IPS-18c (cell line): Measurements from ENCODE around the gene IDUA.

ENCODE experiments used
- H3K4me3 ChIP-seq: 2 replicates; pipeline ENCODE4 v1.7.0; 2013; ENCODE audit warnings: low read depth, mild to moderate bottlenecking, low read length, moderate library complexity; ENCODE audit not compliant: insufficient read depth
- H3K9me3 ChIP-seq: one replicate; pipeline ENCODE4 v1.6.1; 2013; ENCODE audit warnings: mild to moderate bottlenecking, low read length, moderate library complexity; ENCODE audit not compliant: control insufficient read depth, insufficient read depth

Gene IDUA

DNA sequence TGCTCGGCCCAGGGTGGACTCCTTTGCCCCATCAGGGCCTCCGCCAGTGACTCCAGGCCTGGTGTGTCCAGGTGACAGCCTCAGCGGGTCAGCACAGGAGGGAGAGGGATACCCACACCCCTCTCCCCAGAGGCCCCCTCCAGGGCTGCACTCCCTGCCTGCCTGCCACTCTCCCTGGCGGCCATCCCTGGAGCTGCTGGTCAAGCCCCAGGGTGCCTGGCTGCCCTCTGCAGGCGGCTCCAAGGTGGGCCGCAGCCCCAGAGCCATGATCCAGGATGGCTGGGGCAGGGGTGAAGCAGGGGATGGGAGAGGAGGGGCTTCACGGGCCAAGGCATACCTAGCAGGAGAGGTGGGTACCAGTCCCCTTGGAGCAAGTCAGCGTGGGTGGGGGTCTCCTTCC lies 28.3 kb downstream of the IDUA start:
- Histone ChIP-seq H3K4me3 (no peak overlapping the region), H3K9me3 (peaks cover 2% of the 10 kb centered on the region)

DNA sequence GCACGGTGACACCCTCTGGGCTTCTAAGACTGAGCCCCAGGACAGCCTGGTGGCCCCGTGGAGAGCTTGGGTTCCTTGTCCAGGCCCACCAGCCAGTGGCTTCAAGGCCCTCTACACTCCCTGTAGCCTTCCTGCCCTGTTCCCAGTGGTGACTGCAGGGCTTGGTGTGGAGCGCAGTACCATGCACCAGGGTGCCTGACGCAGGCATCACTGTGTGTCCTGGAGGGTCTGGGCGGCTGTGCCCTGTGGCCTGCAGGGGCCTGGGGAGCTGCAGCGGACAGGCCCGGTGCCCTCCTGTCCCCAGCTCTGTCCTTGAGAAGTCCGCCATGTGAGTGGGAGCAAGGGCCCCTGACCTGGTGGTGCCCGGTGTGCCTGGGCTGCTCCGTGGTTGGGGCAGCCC lies 28.9 kb downstream of the IDUA start:
- H3K9me3 ChIP-seq = peaks cover 2% of the 10 kb centered on the region
- no peak overlapping the region for H3K4me3 ChIP-seq

DNA sequence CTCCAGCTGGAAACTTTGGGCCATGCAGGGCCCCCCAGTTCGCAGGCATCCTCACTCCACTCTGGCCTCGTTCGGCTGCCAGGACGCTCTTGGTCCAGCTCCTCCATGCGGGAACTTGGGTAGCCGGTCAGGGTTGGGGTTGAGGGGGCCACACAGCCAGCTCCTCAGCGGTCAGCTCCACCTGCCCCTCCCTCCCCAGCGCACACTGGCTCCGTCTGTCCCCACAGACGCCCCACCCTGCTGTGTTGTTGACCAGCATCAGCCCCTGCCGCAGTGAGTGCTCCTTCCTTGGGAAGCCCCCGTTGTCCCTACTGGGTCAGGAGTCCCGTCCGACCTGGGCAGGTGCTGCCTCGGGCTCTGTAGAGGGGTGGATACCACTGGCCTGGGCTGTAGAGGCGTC lies 30.4 kb downstream of the IDUA start:
- Histone ChIP-seq H3K9me3 (peaks cover 2% of the 10 kb centered on the region), H3K4me3 (no peak overlapping the region)

DNA sequence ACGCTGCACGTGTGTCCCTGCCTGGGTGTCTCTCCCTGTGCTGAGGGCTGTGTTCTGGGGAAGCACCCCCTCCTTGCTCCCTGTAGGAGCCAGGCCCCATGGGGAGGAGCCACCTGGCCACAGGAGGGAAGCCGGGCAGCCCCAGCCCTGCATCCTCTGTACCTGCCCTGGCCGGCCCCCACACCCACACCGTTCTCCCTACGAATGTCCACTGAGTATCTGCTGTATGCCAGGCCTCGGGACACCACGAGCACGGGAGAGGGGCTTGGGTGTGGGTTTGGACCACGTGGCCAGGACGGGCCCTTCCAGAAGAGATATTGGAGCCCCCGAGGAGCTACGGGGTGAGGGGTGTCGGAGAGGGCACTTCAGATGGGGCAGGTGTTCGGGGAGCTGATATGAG lies 30.9 kb downstream of the IDUA start:
- peaks cover 2% of the 10 kb centered on the region for H3K9me3 ChIP-seq
- H3K4me3 ChIP-seq = no peak overlapping the region

DNA sequence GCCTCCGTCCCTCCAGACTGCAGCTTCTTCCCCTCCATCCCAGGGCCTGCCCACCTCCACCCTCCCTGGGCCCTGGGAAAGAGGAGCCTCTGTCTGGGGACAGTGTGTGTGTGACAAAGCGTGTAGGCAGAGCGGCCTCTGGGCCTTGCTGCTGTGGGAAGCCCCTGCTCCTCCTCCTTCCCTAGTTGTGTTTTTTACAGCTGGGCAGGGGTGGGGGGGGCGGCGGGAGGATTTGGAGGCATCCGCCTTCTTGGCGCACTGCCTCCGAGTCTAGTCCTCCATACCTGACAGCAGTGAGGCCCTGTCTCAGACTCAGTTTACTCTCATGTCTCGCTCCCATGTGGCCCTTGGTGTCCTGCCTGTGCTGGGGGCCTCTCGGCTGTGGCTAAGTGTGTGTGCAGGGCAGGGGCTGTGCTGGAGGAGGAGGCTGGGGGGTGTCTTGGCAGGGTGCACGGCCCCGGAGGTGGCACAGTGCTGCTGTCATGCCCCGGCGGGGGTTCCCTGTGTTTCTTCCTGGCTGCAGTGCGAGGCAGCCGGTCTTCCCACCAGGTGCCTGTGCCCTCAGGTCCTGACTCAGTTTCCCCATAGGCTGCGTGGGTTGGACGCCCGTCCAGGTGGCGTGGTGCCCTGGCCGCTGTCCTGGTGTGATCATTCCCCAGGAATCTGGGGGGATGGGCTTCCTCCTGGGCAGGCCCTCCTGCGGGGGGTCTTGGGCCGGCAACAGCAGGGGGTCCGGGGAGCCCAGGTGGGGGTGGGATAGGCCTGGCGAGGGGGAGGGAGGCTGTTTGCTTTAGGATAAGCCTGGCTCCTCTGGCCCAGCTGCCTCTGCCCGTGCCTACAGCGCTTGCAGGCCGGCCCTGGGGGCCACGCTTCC lies 31.5 kb downstream of the IDUA start:
- H3K4me3 ChIP-seq = no peak overlapping the region

DNA sequence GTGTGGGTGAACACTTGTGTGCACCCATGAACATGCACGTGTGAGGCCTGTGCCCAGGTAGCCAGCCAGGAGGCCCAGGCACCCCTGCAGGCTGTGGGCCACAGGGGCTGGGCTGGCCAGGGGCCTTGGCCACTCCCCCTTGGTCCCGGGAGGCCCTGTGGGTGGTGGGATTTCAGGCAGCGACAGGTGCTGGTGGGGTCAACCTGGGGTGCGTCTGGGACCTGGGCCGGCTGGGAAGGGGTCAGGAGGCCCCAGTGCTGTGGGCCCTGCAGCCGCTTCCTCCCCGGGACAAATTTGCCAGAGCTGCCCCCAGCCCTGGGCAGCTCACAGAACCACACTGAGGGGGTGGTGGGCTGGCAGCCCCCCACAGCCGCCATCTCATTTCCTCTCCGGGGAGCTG lies 32.5 kb downstream of the IDUA start:
- Histone ChIP-seq H3K9me3 (peaks cover 2% of the 10 kb centered on the region), H3K4me3 (no peak overlapping the region)

More for the DNA sequence above, 31.5 kb downstream of the IDUA start:
- H3K9me3 ChIP-seq = peaks cover 2% of the 10 kb centered on the region

DNA sequence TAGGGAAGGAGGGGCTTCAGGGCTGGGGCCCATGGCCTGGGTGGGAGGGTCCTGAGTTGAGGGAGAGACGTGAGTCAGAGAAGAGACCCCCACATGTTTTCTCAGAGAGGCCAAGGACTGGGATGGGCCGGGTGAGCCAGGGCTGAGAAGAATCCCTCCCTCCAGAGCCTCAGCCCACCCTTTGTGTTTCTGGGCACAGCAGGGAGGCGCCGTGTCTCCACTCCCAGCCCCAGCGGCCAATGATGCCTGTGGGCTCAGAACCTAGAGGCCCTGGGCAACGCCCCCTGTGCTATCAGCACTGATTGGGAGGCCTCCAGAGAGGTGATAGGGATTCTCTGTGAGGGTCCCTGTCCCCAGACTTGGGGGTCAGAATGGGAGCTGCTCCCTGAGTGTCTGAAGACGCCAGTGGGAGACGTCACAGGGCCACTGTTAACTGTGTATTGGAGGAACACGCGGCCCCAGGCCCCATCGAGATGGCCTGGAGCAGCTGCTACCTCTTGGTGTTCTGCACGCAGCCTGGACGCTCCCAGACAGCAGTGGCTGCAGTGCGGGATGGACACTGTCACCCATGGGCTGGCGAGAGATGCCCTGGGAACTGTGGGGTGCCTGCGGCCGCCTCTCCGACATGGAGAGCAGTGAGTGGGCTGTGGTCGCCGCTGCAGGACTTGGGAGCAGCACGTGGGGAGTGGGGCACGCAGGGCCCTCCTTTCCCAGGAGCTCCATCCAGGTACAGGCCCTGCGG lies 33.1 kb downstream of the IDUA start:
- H3K4me3 ChIP-seq = no peak overlapping the region
- H3K9me3 ChIP-seq = peaks cover 2% of the 10 kb centered on the region

DNA sequence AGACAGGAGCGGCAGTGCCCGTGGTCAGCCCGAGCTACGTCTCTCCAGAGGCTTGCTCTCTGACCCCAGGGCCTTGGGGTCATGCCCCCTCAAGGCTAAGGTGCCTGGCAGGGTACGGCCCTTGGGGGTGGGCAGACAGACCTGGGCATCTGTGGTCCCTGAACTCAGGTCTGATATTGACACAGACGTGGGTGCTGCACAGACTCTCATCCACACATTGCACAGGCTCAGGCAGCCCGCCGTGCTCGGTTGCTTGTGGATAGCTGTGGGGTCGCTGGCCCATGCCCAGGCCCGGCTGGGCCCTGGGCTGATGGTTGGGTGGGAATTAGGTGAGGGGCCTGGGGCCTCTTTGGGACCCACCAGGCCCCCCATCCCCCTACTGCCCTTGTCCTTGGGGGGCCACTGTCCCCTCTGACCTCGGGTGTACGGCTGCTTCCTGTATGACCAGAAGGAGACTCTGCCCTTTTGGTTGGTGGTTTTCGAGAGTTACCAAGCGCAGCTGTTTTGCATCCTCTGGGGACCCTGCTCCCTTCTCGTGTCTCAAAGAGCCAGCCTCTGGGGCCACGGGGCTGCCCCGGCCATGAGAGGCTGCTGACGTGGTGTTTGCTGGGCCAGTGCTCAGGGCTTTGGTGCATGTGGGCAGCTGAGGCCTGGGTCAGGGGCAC lies 34.7 kb downstream of the IDUA start:
- H3K9me3 ChIP-seq = no peaks in the 10 kb centered on the region
- H3K4me3 ChIP-seq = no peak overlapping the region

DNA sequence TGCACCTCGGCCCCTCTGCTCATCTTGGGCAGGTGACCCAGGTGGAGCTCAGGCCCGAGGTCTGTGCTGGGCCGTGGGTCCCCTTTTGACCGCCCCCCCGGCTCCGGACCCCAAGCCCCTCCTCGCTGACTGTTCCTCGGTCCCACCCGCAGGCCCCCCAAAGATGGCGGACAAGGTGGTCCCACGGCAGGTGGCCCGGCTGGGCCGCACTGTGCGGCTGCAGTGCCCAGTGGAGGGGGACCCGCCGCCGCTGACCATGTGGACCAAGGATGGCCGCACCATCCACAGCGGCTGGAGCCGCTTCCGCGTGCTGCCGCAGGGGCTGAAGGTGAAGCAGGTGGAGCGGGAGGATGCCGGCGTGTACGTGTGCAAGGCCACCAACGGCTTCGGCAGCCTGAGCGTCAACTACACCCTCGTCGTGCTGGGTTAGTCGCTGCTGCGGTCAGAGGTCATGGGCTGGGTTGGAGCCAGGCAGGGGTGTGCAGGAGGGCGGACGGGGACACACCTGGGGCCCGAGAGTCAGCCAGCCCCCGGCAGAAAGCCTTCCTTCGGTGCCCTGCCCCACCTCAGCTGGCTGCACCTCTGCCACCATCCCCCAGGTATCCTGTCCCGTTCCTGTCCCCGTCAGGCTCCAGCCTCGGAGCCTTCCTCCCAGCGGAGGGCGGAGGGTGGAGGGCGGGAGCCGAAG lies 35.4 kb downstream of the IDUA start:
- no peaks in the 10 kb centered on the region for H3K9me3 ChIP-seq
- no peak overlapping the region for H3K4me3 ChIP-seq

DNA sequence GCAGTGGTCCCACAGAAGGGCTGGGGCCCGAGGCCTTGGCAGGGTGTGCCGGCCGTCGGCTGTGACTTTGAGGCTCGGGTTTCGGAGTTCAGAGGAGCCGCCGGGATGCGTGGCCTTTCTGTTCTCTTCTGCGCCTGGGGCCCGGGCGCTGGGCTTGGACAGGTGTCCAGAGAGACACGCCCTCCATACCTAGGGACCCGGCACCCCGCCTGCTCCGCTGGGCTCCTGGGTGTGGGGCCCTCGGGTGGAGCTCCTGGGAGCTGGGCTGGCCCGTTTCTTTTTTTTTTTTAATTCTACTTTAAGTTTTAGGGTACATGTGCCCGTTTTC lies 35.9 kb downstream of the IDUA start:
- Histone ChIP-seq H3K9me3 (no peaks in the 10 kb centered on the region), H3K4me3 (no peak overlapping the region)

DNA sequence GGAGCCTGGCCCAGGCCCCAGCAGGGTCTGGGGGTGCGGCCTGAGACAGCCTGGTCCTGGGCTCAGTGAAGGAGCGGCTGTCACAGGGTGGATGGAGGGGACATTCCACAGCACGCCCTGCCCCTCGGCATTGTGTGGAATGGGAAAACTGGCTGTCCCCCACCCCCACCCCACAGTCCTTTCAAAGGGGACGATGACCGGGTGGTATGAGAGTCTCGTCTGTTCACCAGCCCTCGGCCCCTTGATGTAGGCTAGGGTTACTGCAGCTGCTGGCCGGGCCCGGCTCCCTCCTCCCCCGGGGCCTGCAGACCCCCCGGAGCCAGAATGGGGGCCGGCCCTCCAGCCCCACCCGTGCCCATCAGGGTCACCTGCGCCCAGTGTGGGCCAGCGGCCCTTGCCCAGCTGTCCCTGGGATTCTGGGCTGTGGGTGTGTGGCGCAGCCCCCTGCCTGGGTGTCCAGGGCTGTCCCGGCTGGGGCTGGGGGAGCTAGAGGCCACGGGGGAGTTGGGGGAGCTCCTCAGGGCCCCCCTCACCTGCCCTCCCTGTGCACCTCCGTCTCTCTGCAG lies 36.3 kb downstream of the IDUA start:
- Histone ChIP-seq H3K9me3 (no peaks in the 10 kb centered on the region), H3K4me3 (no peak overlapping the region)

DNA sequence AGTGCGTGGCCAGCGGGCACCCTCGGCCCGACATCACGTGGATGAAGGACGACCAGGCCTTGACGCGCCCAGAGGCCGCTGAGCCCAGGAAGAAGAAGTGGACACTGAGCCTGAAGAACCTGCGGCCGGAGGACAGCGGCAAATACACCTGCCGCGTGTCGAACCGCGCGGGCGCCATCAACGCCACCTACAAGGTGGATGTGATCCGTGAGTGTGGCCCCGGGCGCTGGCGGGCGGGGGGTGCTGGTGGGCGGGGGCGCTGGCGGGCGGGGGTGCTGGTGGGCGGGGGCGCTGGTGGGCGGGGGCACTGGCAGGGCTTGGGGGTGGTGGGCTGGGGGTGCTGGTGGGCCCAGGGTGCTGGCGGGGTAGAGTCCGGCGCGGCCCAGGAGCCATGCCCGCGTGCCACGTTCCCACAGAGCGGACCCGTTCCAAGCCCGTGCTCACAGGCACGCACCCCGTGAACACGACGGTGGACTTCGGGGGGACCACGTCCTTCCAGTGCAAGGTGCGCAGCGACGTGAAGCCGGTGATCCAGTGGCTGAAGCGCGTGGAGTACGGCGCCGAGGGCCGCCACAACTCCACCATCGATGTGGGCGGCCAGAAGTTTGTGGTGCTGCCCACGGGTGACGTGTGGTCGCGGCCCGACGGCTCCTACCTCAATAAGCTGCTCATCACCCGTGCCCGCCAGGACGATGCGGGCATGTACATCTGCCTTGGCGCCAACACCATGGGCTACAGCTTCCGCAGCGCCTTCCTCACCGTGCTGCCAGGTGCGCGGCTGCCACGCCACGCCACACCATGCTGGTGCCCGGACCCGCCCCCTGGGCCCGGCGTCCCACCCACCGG lies 37.3 kb downstream of the IDUA start:
- Histone ChIP-seq H3K9me3 (no peaks in the 10 kb centered on the region), H3K4me3 (no peak overlapping the region)

DNA sequence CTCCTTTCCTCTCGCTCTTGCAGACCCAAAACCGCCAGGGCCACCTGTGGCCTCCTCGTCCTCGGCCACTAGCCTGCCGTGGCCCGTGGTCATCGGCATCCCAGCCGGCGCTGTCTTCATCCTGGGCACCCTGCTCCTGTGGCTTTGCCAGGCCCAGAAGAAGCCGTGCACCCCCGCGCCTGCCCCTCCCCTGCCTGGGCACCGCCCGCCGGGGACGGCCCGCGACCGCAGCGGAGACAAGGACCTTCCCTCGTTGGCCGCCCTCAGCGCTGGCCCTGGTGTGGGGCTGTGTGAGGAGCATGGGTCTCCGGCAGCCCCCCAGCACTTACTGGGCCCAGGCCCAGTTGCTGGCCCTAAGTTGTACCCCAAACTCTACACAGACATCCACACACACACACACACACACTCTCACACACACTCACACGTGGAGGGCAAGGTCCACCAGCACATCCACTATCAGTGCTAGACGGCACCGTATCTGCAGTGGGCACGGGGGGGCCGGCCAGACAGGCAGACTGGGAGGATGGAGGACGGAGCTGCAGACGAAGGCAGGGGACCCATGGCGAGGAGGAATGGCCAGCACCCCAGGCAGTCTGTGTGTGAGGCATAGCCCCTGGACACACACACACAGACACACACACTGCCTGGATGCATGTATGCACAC lies 38.2 kb downstream of the IDUA start:
- Histone ChIP-seq H3K4me3 (no peak overlapping the region), H3K9me3 (no peaks in the 10 kb centered on the region)

DNA sequence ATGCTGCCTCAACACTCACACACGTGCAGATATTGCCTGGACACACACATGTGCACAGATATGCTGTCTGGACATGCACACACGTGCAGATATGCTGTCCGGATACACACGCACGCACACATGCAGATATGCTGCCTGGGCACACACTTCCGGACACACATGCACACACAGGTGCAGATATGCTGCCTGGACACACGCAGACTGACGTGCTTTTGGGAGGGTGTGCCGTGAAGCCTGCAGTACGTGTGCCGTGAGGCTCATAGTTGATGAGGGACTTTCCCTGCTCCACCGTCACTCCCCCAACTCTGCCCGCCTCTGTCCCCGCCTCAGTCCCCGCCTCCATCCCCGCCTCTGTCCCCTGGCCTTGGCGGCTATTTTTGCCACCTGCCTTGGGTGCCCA lies 39.3 kb downstream of the IDUA start:
- Histone ChIP-seq H3K9me3 (no peaks in the 10 kb centered on the region), H3K4me3 (no peak overlapping the region)

DNA sequence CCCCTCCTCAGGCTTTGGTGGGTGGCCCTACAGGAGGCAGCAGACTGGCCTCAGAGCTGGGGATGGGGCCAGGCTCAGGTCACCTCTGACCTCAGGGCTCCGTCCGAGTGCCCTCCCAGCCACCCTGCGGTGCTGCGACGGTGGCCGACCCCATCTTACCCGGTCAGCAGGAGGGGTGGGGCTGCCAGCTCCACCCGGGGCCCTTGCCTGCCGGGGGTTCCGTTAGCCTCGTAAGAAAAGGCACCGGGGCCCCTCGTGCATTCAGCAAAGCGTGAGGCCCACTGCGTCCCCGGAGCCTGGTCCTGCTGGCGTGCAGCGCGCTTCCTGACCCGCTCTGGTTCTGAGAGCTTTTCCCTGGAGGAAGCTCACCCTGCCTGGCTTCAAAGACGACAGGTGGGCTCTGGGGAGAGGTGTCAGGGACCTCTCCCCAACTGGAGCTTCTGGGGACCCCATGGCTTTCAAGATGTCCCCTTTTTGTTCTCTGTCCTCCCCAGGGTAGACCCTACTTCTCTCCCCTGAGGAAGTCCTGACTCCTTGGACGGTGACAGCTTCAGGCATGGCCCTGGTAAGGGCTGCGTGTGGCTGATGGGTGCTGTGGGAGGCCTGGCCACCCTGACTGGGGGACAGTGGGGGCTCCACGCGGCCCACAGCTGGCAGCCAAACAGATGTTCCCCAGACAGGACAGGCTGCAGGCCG lies 40.5 kb downstream of the IDUA start:
- Histone ChIP-seq H3K4me3 (no peak overlapping the region), H3K9me3 (no peaks in the 10 kb centered on the region)

DNA sequence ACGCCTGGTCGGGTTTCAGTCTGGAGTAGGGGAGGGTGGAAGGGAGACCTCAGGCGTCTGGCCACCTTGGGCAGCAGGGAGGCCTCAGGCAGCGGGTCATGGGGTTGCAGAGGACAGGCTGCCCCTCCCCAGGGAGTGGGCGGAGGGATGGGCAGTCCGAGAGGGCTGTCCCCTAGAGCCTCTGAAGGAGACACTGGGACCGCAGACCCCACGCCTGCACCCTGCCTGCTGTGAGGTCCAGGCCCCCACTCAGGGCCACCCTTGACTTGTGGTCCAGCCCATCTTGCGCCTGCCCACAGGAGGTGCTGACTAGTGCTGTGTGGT lies 41.0 kb downstream of the IDUA start:
- no peak overlapping the region for H3K4me3 ChIP-seq
- no peaks in the 10 kb centered on the region for H3K9me3 ChIP-seq
